HG02852 (cell line): ENCODE measurements around the gene EPHA5.

Experiments used
- ATAC-seq: cut with Tn5 transposase; IDR thresholded peaks from one replicate; pipeline ENCODE4 v1.9.1; 2021; ENCODE audit warnings: mild to moderate bottlenecking, moderate library complexity; ENCODE audit not compliant: unreplicated experiment

The EPHA5 gene

GRCh38 chr4:65508168-65508567, 162.1 kb downstream of the EPHA5 start:
- no peak for ATAC-seq

GRCh38 chr4:65502131-65502701, 168.1 kb downstream of the EPHA5 start:
- no peak for ATAC-seq

GRCh38 chr4:65498606-65499005, 171.7 kb downstream of the EPHA5 start:
- no peak for ATAC-seq

GRCh38 chr4:65495439-65495838, 174.8 kb downstream of the EPHA5 start:
- ATAC-seq, result no peak

GRCh38 chr4:65482410-65482809, 187.9 kb downstream of the EPHA5 start:
- no peak for ATAC-seq

- no peak for ATAC-seq
Measured at GRCh38 chr4:65472531-65472930, 197.8 kb downstream of the EPHA5 start.

DNA sequence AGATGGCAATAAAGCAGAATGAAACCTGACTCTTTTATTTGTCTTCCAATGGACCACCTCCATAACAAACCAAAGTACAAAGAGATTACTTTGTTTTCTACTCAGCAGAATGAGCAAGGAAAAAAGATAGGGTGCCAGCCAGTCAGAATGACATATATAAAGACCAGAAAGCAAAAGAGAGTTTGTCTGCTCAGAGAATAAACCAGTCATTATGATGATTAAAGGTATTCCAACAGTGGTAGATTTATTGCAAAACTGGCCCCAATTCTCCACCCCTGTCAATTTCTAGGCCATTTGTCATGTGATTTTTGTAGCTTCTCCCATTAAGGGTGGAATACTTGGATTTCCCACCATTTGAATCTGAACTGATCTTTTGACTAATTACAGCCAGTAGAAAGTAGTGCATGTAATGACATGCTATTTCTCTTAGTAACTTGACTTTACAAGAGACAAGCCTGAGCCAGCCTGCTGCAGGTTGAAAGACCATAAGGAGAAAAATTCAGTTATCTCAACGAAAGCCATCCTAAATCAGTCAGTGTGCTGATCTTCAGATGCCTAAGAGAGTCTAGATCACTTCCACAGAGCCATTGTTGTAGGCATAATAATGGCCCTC, 203.1 kb downstream of the EPHA5 start:
- ATAC-seq, result no peak

DNA sequence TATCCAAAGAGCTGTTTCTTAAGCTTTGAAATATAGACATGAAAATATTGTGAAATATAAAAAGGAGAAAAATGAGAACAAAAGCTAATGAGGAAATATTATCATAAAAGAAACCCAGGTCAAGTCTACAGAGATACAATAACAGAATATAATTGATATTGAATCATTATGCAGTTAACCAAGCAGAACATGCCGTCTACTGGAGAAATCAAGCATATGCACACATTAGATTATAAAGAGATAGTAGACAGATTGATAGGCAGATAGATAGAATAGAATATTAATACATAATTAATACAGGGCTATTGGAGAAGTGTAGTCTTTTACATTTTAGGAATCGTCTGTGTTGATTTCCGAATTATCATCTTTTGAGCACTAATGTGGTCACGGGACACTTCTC, 208.5 kb downstream of the EPHA5 start:
- no peak for ATAC-seq

- ATAC-seq, result no peak
Measured at GRCh38 chr4:65457011-65457410, 213.3 kb downstream of the EPHA5 start.

DNA sequence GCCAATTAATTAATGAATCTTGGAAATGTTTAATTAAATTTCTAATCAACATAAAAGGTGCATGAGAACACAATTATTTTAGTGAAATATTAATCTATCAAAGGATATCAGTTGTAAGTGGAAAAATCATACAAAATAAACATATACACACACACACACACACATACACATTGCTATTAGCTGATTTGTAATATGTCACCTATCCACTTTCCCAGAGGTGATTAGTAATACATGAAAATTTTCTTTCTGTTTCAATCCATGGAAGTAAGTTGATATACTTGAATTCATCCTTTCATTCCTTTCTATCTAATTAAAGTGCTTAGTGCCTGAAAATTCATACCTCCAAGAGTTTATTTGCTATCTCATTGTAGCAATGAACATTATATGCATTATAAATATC, 213.7 kb downstream of the EPHA5 start:
- no peak for ATAC-seq

- ATAC-seq, result no peak
Measured at GRCh38 chr4:65453398-65453797, 216.9 kb downstream of the EPHA5 start.

- no peak for ATAC-seq
Measured at GRCh38 chr4:65450899-65451298, 219.4 kb downstream of the EPHA5 start.

DNA sequence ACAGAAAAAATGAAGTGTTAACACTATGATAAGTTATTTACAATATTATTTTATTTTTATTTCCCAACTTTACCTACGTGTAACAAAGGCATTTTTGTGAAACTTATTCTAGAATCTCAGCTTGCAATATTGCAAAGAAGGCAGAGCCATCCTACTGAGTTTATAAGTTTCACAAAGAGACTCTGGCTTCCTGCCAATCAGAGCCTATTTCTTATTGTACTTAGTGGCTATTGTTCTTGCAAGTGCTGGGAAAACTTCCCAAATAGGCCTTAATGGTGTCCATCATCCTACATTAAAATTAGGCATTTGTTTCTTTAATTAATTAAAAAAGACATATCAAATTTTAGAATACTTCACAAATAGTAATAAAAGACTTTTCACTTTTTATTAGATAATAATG, 233.2 kb downstream of the EPHA5 start:
- ATAC-seq, result no peak

DNA sequence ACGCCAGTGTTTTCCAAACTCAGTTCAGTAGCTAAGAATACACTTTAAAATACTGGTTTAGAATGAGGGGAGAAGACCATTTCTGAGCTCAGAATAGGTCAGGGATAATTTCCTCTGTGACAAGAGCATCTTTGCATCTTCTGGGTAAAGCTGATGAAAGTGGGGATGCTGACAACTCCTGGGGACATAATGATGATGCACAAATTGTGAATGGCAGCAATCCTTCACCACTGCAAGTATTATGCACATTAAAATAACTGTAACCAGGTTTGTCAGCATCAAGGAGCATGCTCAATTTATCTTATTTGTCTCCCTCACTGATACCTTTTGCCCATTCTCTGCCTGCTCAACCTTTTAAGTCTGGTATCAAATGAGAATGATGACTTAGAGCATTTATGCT, 248.2 kb downstream of the EPHA5 start:
- ATAC-seq, result no peak

DNA sequence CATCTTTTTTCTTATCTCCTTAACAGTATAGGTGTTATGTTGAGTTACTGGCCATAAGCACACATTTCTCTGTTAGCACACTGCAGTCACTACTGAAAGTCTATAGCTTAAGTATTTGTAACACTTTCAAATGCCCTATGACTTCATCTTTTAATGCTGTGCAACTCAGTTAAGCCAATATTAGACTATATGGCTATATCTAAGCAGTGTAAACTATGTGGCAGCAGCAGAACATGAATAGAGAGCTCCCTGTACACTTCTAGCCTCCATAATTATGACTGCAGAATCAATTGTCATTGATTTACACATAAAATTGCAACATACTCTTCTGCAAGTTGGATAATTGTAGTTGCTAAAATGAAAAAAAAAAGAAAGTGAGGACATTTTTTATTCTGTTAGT, 250.3 kb downstream of the EPHA5 start:
- no peak for ATAC-seq

- no peak for ATAC-seq
Measured at GRCh38 chr4:65416891-65417290, 253.4 kb downstream of the EPHA5 start.

- no peak for ATAC-seq
Measured at GRCh38 chr4:65407483-65407882, 262.8 kb downstream of the EPHA5 start.

DNA sequence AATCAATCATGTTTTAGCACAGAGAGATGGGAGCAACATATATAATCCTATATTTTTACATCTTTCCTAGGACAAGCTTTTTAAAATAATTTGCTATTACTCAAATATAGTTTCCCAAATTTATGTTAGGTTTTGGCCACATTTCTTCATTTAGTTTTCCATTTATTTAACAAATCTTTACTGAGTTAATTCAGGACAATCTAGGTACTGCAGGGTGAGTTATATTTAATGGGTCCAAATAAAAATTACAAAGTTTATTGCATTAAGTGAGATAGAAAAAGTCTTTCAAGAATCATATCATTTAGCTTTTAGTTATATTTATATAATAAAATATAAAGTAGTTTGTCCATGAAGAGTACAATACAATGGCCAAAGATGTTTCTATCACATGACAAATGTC, 269.2 kb downstream of the EPHA5 start:
- no peak for ATAC-seq

GRCh38 chr4:65399084-65399483, 271.2 kb downstream of the EPHA5 start:
- no peak for ATAC-seq

GRCh38 chr4:65393078-65393477, 277.2 kb downstream of the EPHA5 start:
- ATAC-seq, result peak; percentile 81

- no peak for ATAC-seq
Measured at GRCh38 chr4:65392488-65392887, 277.8 kb downstream of the EPHA5 start.

DNA sequence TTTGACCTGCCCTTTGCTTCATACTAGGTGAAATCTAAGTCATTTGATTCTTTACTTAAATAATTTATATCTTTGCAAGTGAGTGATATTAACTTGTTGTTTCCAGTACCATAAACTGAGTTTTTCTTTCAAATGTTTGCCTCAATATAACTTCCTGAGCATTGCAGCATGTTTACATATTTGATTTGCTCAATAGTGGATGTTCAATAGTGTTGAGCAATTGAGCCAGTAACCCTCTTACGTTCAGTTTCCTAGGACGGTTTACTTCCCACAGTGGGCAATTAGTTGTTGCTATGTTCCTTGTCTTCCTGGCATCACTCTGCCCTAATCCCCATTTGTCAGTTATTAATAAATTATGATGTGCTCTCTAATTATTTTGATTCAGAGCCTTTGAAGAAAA, 278.5 kb downstream of the EPHA5 start:
- no peak for ATAC-seq

GRCh38 chr4:65391382-65391781, 278.9 kb downstream of the EPHA5 start:
- ATAC-seq, result no peak
